Upper lobe of left lung (tissue), 4 donors: Measurements from ENCODE around the gene MSI2.

Experiments
- POLR2A ChIP-seq, 4 donors: fragments of 450-650 bp; IDR thresholded peaks; one replicate each; pipeline ENCODE4 v1.5.1; 2016 to 2017; ENCODE audit warnings: antibody characterized with exemption in 4 of 4, mild to moderate bottlenecking in 2 of 4
- TF ChIP-seq, protein P1 (sequence below), 6 experiments: fragments of 450-650 bp in 4 of 6; fragments of 200-600 bp in 2 of 6; sonication (generic) in 2 of 6; IDR thresholded peaks; one replicate each; pipeline ENCODE4 v1.5.1; 2016 to 2019; ENCODE audit warnings: antibody characterized with exemption in 6 of 6

DNA sequence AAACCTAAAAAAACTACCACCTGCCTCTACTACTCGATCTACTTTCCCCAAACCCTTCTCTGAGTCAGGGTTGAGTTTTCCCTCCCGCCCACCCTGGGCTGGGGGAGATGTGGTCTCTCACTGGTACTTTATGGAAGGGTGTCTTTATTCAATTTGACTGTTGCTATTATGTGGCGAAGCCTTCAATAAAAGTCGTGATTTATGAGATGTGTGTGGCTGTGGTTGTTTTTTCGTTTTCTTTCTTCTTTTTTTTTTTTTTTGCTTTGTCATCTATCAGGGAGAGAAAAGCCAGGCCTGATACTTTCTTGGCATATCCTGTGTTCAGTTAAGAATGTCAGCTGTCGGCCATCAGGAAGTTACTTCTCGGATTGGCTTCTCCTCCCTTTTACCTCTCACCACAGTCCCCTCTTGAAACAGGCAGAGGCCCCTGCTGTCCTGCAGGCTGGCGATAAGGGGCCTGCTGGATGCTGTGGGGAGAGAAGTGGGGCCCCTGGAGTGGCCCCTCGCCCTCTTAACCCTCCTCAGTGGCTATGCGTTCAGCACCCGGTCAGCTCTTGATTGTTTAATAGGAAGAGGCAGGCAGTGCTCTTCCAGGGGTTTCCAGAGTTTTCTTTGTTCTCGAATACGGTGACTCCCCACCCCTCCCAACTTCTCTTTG, 123.0 kb downstream of the MSI2 start:
- no peak for TF ChIP-seq POLR2A (IDR thresholded peaks at IDR 0.05)
- TF ChIP-seq, protein P1, sequence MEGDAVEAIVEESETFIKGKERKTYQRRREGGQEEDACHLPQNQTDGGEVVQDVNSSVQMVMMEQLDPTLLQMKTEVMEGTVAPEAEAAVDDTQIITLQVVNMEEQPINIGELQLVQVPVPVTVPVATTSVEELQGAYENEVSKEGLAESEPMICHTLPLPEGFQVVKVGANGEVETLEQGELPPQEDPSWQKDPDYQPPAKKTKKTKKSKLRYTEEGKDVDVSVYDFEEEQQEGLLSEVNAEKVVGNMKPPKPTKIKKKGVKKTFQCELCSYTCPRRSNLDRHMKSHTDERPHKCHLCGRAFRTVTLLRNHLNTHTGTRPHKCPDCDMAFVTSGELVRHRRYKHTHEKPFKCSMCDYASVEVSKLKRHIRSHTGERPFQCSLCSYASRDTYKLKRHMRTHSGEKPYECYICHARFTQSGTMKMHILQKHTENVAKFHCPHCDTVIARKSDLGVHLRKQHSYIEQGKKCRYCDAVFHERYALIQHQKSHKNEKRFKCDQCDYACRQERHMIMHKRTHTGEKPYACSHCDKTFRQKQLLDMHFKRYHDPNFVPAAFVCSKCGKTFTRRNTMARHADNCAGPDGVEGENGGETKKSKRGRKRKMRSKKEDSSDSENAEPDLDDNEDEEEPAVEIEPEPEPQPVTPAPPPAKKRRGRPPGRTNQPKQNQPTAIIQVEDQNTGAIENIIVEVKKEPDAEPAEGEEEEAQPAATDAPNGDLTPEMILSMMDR (IDR thresholded peaks at IDR 0.05), result no peak
